OCI-M1 (cell line): ENCODE results near the gene KCNK6.
A peak's percentile ranks its signal among the peaks of the same experiment; 100 is the strongest.

Experiments
- DNase-seq: peaks from one replicate; lab custom pipeline; 2025; lab: John Stamatoyannopoulos, UW

The KCNK6 gene

GRCh38 chr19:38319421-38320258 is at the start of gene KCNK6:
Gene KCNK6, plus strand, starts transcription at chr19:38319845. Its CDS starts 106 bp downstream, at chr19:38319951.
- peak; percentile 68 for DNase-seq

- DNase-seq = peak; percentile 65
Observed at GRCh38 chr19:38270587-38271167, 49.0 kb upstream of the KCNK6 start.

DNA sequence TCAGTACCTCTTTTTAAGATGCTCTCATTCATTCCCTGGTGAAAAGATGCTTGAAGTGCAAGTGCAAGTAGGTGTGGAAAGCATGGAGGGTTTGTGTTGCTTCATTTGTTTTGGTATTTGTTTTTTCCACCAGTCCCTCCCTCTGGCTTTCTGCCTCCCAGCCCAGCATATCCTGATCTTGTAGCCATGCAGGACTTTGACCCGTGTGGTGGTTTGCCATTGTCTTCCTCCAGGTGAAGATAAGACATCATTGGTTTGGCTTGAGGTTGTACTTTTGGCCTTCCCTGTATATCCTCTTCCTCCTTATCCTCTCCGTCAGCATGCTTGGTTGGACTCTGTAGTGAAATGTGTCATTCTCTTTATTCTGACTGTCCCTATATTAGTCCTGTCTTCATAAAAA is 46.1 kb upstream of the KCNK6 start:
- no peak for DNase-seq

DNA sequence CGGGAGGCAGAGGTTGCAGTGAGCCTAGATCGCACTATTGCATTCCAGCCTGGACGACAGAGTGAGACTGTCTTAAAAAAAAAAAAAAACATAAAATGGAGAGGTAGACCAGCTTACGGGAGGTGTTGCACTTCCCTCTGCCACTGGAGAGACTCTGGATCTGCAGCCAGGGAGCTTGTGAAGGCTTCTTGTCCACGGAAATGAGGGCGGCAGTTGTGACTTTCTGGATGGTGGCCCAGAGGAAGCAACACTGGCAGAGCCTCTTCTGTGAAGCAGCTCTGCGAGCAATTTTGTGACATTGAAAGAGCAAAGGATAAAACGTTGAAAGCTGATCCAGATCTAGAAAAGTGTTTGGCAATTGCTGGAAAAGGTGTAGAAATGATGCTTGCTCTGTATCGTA is 44.9 kb upstream of the KCNK6 start:
- DNase-seq = no peak

GRCh38 chr19:38276942-38277517 is 42.6 kb upstream of the KCNK6 start:
- DNase-seq = no peak

DNA sequence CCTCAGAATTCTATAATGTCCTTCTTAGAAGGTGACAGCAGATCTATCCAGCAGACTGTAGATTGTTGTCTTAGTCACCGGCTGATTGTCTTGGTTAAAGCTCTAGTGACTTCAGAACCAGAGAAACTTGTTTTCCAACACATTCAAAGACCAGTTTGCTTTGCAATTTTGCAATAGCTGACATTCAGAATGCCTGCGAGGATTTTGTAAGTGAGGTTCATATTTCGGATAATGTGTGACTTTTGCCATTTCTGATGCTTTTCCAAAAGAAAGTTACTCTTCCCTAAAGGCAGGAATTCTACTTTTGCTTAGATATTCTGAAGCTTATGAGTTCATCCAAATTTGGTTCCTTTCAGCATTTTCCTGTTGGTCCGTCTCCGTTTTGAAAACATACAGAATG is 42.1 kb upstream of the KCNK6 start:
- DNase-seq = no peak

DNA sequence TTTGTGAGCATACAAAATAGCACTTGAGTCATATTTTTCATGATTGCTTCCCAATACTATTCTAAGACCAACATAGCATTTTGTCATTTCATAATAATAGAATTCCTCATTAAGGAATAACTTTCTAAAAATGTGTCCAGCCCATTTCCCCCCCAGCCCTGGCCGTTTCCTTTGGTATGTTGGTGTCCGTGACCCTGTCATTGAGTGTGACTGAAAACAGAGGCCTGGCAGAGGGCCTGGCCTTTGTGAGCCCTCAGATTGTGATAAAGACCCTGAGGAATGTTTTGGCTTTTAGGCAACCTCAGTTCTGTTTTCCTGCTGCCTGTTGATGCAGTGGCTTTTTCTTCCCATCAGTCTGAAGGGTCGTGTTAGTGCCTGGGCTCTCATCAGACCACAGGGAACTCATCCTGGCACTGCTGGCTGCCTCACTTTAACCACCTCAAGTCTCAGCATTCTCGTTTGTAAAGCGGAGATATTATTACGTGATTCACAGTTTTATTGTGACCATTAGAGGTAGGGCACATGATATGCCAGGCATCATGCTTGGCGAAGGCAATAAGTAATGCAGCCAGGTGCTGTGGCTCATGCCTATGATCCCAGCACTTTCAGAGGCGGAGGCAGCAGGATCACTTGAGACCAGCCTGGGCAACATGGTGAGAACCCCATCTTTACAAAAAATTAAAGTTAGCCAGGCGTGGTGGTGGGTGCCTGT is 41.5 kb upstream of the KCNK6 start:
- no peak for DNase-seq

DNA sequence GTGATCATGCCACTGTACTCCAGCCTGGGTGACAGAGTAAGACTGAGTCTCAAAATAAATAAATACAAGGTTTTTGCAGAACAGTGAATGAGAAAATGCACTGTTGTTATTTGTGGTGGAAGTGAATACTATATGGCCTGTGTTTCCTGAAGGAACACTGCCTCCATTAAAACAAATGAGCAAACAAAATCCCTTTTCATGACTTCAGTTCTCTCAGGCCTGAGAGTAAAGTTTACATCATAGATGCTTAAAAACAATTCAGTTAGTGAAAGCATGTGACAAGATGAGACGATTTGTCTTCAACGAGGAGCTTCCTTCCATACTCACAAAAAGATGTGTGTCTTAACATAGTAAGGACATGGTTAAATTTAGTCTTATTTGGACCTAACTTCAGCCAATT is 40.9 kb upstream of the KCNK6 start:
- no peak for DNase-seq

- DNase-seq = no peak
Observed at GRCh38 chr19:38280030-38280921, 39.4 kb upstream of the KCNK6 start.

GRCh38 chr19:38281811-38282566 is 37.7 kb upstream of the KCNK6 start:
- DNase-seq = peak; percentile 77

GRCh38 chr19:38283271-38283670 is 36.4 kb upstream of the KCNK6 start:
- DNase-seq = no peak

DNA sequence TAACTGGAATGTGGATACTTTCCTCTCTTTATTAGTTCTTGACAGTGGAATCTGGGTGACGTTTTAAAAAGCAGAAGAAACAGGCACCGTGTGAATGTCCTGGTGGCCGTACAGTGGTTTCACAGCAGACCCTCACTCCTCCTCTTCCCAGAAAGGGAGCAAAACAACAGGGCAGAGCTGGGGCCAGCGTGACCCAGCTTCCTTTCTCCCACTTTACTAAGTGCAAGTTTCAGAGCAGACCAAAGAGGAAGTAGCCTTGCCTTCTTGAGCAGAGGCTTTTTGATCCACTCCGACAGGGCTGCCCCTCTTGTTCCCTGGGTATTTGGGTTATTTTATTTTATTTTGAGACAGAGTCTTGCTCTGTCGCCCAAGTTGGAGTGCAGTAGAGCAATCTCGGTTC is 35.2 kb upstream of the KCNK6 start:
- peak; percentile 28 for DNase-seq

DNA sequence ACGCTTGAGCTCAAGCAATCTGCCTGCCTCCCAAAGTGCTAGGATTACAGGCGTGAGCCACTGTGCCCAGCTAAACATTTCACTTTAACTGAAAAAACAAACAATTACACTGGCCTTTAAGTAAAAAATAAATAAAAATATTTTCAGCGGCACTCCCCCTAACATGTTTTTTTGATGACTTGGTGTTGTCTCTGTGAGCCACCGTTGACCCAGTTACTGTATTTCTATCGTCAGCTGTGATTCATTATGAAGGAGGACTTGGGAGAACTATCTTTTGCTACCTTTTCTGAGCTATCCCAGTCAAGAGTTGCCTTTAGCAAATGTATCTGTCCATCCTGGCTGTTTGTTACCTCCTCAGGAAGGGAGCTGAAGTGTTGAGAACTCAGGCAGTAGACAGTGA is 34.1 kb upstream of the KCNK6 start:
- DNase-seq = no peak

DNA sequence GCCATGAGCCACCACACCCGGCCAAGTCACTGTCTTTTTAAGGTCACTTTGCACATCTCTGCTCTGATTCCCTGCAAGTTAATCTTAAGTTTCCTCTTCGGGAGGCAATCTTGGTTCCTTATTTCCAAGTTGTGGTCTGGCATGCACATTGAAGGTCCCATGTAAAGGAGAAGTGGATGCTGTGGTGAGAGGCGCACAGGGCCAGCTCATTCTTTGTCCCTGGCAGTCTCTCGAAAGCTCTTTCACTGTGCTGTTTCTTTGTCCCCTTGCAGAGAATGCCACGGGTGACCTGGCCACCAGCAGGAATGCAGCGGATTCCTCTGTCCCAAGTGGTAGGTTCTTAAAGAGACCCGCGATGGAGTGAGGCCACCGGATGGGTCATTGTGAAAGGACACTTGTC is 32.0 kb upstream of the KCNK6 start:
- DNase-seq = no peak

- DNase-seq = no peak
Observed at GRCh38 chr19:38288123-38288855, 31.4 kb upstream of the KCNK6 start.

DNA sequence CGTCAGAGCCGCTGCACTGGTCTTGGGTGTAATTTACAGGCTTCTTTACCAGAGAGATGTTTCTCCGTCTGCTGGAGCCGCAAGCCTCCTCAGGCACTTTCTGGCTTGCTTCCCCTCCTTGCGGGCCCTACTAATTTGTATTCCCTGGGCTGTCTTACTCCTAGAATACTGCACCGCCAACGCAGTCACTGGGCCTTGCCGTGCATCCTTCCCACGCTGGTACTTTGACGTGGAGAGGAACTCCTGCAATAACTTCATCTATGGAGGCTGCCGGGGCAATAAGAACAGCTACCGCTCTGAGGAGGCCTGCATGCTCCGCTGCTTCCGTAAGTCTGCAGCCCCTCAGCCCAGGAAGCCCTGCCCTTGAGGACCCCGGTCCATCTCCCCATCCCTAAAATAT is 29.7 kb upstream of the KCNK6 start:
- DNase-seq = no peak

- no peak for DNase-seq
Observed at GRCh38 chr19:38290631-38291147, 29.0 kb upstream of the KCNK6 start.

DNA sequence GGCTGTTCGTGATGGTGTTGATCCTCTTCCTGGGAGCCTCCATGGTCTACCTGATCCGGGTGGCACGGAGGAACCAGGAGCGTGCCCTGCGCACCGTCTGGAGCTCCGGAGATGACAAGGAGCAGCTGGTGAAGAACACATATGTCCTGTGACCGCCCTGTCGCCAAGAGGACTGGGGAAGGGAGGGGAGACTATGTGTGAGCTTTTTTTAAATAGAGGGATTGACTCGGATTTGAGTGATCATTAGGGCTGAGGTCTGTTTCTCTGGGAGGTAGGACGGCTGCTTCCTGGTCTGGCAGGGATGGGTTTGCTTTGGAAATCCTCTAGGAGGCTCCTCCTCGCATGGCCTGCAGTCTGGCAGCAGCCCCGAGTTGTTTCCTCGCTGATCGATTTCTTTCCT is 27.8 kb upstream of the KCNK6 start:
- DNase-seq = no peak

DNA sequence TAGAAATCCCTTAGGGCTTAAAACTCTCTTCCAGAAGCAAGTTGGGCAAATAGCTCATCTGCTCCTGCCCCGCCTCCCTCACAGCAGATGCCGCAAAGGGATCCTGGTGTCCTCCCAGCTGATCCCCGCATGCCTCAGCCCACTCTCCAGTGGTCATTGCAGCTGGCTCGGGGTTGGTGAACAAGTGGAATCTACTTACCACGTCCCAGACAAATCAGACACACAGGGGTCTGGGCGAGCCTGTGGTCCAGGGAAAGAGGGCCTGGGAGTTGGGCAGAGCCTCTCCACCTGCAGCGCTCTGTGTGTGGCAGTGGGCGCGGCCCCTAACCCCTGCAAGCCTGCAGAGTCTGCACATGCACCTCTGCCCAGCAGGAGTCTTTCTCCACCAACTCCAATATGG is 26.4 kb upstream of the KCNK6 start:
- no peak for DNase-seq

GRCh38 chr19:38294090-38294489 is 25.6 kb upstream of the KCNK6 start:
- DNase-seq = no peak
